BE2C (cell line): ENCODE measurements around the gene GNLY.

Experiments used
- DNase-seq: peaks from one replicate; pipeline ENCODE4 v3.0.0-alpha.2; 2020
- H3K27me3 ChIP-seq: fragments of 250-450 bp; sonication (Bioruptor Pico); 2 replicates; pipeline ENCODE4 v1.5.1; 2020; ENCODE audit warnings: mild to moderate bottlenecking
- H3K36me3 ChIP-seq: fragments of 250-450 bp; sonication (Bioruptor Pico); 2 replicates; pipeline ENCODE4 v1.5.1; 2020; ENCODE audit warnings: mild to moderate bottlenecking
- H3K4me1 ChIP-seq: fragments of 250-450 bp; sonication (Bioruptor Pico); 2 replicates; pipeline ENCODE4 v1.5.1; 2020
- H3K4me3 ChIP-seq: 2 replicates; pipeline ENCODE4 v1.5.1; 2011; ENCODE audit warnings: low read depth, low read length
- H3K9me3 ChIP-seq: fragments of 250-450 bp; sonication (Bioruptor Pico); 2 replicates; pipeline ENCODE4 v1.5.1; 2020
- CTCF ChIP-seq: IDR thresholded peaks from 2 replicates; pipeline ENCODE4 v1.5.1; 2012; ENCODE audit warnings: mild to moderate bottlenecking, low read depth, low read length

GNLY gene

GRCh38 chr2:85740193-85740592 lies 46.0 kb downstream of the GNLY start:
- DNase-seq = no peak
- no peaks in the 10 kb centered on the region for H3K27me3 ChIP-seq
- H3K4me3 ChIP-seq = no peak overlapping the region
- H3K4me1 ChIP-seq = peaks cover 32% of the 10 kb centered on the region
- no peak for TF ChIP-seq CTCF
- H3K9me3 ChIP-seq = no peaks in the 10 kb centered on the region
- H3K36me3 ChIP-seq = no peaks in the 10 kb centered on the region

GRCh38 chr2:85741211-85741832 lies 47.2 kb downstream of the GNLY start:
- no peak for TF ChIP-seq CTCF
- H3K27me3 ChIP-seq = no peaks in the 10 kb centered on the region

GRCh38 chr2:85741833-85742455 lies 47.8 kb downstream of the GNLY start:
- TF ChIP-seq CTCF = no peak
- Histone ChIP-seq H3K27me3 (no peaks in the 10 kb centered on the region), H3K36me3 (no peaks in the 10 kb centered on the region), H3K4me3 (no peak overlapping the region), H3K4me1 (peaks cover 30% of the 10 kb centered on the region), H3K9me3 (no peaks in the 10 kb centered on the region)
- DNase-seq = no peak

More at GRCh38 chr2:85741211-85741832, 47.2 kb downstream of the GNLY start:
- H3K4me1 ChIP-seq = peaks cover 30% of the 10 kb centered on the region
- DNase-seq = no peak
- no peaks in the 10 kb centered on the region for H3K36me3 ChIP-seq
- H3K4me3 ChIP-seq = no peak overlapping the region
- no peaks in the 10 kb centered on the region for H3K9me3 ChIP-seq

- TF ChIP-seq CTCF = no peak
- Histone ChIP-seq H3K4me3 (no peak overlapping the region), H3K27me3 (no peaks in the 10 kb centered on the region), H3K9me3 (no peaks in the 10 kb centered on the region), H3K36me3 (no peaks in the 10 kb centered on the region), H3K4me1 (peaks cover 30% of the 10 kb centered on the region)
- DNase-seq = no peak
These were observed 49.3 kb downstream of the GNLY start for GRCh38 chr2:85743304-85743978.

GRCh38 chr2:85744055-85744454 lies 49.9 kb downstream of the GNLY start:
- no peaks in the 10 kb centered on the region for H3K27me3 ChIP-seq
- peaks cover 30% of the 10 kb centered on the region for H3K4me1 ChIP-seq

More at GRCh38 chr2:85744055-85744454, 49.9 kb downstream of the GNLY start:
- no peaks in the 10 kb centered on the region for H3K36me3 ChIP-seq
- no peaks in the 10 kb centered on the region for H3K9me3 ChIP-seq
- no peak overlapping the region for H3K4me3 ChIP-seq
- TF ChIP-seq CTCF = no peak
- DNase-seq = no peak
